Measurements from ENCODE around the gene TLE5.

The TLE5 gene

DNA sequence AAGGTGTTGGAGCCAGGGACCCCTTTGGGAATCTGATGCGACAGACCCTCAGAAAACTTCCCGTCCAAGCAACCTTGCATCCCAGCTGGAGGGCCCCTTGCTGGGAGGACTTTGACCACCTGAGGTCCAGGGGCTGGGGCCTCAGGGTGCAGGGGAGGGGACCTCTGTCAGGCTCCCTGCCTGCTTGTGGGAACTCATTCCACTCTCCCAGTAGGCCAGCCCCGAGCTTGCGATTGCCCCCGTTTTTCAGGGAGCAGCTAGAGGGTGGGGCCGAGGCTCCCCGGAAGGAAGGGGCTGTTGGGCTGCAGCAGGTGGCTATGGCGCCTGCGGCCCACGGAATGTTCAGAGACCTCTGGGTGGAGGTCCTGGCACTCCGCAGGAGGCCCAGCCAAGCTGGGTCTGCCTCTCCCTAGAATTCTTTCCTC is 34.6 kb upstream of the TLE5 start:
- ATAC-seq (ENCODE audit: insufficient read depth, low read depth) = no peak
- peaks cover 54% of the 10 kb centered on the region for H3K4me1 ChIP-seq (ENCODE audit: insufficient read depth, low read length)
- H3K36me3 ChIP-seq (ENCODE audit: insufficient read depth, low read length) = no peaks in the 10 kb centered on the region; the same call in 1 of the 2 replicates
- peaks cover 67% of the 10 kb centered on the region for H4K20me1 ChIP-seq (ENCODE audit: insufficient read depth, low read length)
- no peak overlapping the region for H3K27ac ChIP-seq (ENCODE audit: low read length)
- DNase-seq = no peak
- TF ChIP-seq EZH2 (IDR thresholded peaks at IDR 0.05; ENCODE audit: borderline replicate concordance, low read depth, low read length, severe bottlenecking) = no peak
- TF ChIP-seq, protein P1, sequence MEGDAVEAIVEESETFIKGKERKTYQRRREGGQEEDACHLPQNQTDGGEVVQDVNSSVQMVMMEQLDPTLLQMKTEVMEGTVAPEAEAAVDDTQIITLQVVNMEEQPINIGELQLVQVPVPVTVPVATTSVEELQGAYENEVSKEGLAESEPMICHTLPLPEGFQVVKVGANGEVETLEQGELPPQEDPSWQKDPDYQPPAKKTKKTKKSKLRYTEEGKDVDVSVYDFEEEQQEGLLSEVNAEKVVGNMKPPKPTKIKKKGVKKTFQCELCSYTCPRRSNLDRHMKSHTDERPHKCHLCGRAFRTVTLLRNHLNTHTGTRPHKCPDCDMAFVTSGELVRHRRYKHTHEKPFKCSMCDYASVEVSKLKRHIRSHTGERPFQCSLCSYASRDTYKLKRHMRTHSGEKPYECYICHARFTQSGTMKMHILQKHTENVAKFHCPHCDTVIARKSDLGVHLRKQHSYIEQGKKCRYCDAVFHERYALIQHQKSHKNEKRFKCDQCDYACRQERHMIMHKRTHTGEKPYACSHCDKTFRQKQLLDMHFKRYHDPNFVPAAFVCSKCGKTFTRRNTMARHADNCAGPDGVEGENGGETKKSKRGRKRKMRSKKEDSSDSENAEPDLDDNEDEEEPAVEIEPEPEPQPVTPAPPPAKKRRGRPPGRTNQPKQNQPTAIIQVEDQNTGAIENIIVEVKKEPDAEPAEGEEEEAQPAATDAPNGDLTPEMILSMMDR (IDR thresholded peaks at IDR 0.05; ENCODE audit: borderline replicate concordance, extremely low read depth, low read length, poor library complexity, severe bottlenecking) = no peak
- peaks cover 74% of the 10 kb centered on the region for H3K79me2 ChIP-seq (ENCODE audit: insufficient read depth, low read length)
- no peak overlapping the region for H2AFZ ChIP-seq (ENCODE audit: low read depth, low read length)
- peak overlapping the region; percentile 83 for H3K9ac ChIP-seq (ENCODE audit: low read depth, low read length)
- peak overlapping the region; percentile 97 for H3K4me2 ChIP-seq (ENCODE audit: insufficient read depth, low read length)
- H3K9me3 ChIP-seq (ENCODE audit: insufficient read depth, low read length, severe bottlenecking) = no peaks in the 10 kb centered on the region
- H3K27me3 ChIP-seq (ENCODE audit: insufficient read depth, low read length, poor library complexity) = peaks cover 4% of the 10 kb centered on the region
- H3K4me3 ChIP-seq (ENCODE audit: low read depth in 1 of 2, low read length in 2 of 2) = no peak overlapping the region; a peak in 1 of 4 replicates

DNA sequence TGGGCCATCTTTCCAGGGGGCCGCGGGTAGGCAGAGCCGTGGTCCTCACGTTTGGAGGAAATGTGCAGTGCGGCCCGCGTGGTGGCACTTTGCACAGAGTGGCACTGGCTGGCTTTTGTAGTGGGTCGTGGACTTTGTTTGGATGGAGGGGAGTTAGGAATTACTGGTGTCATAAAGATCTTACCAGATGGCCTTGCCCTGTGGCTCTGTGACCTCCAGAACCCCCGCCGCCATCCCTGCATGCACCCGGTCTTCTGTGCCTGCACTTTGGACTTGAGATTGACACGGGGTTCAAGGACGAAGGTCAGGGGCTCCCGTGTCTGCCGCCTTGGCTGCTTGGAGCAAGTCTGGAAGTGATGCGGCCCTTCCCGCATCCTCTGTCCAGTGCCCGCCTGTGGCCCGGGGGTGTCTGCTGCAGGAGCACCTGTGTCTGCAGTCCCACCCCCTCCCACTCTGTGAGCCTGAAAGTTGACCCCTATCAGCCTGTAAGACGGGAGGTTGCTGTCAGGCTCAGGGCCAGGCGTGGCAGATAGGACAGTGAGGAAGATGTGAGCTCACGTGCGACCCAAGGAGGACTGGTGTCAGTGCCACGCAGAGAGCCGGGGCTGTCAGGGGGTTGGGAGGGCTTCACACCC is 34.1 kb upstream of the TLE5 start:
- DNase-seq = no peak

DNA sequence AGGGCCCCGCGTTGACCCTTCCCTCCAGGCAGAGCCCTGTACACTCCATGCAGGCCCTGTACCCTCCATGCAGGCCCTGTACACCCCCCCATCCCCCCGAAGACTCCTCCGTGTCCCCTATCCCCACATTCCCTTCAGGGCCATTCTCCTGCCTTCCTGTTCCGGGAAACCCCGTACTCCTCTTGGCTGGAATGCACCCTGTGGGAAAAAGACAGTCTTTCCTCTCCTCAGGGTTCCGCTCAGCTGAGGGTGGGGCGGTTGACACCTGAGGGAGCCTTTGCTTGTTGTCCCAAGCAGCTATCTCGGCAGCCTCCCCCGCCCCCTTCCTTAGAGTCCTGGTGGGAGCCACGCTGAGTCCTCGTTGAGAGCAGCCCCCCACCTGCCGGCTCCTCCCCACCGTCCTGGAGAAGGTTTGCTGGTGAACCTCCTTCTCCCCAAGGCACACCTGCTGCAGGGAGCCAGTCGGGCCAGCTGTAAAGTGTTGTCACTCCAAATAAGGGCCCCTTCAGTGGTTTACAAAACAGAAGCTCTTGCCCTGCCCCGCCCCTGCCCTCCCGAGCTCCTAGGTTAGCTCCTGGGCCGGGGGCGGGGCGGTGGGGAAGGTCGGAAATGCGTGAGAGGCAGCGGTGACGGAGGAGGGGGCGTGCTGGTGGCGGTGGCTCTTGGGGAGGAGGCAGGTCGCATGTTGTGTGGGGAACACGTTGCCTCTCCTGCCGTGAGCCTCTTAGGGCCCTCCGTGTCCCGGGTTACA is 33.3 kb upstream of the TLE5 start:
- TF ChIP-seq EZH2 (IDR thresholded peaks at IDR 0.05; ENCODE audit: borderline replicate concordance, low read depth, low read length, severe bottlenecking) = no peak
- TF ChIP-seq, protein P1 (IDR thresholded peaks at IDR 0.05; ENCODE audit: borderline replicate concordance, extremely low read depth, low read length, poor library complexity, severe bottlenecking) = no peak
- H4K20me1 ChIP-seq (ENCODE audit: insufficient read depth, low read length) = peaks cover 57% of the 10 kb centered on the region
- peaks cover 4% of the 10 kb centered on the region for H3K27me3 ChIP-seq (ENCODE audit: insufficient read depth, low read length, poor library complexity)
- H3K9me3 ChIP-seq (ENCODE audit: insufficient read depth, low read length, severe bottlenecking) = no peaks in the 10 kb centered on the region
- H3K27ac ChIP-seq (ENCODE audit: low read length) = peak overlapping the region; percentile 33; the same call in 1 of the 2 replicates
- peak overlapping the region; percentile 88 to 95; a peak in 3 of 4 replicates for H3K4me3 ChIP-seq (ENCODE audit: low read depth in 1 of 2, low read length in 2 of 2)
- peak overlapping the region; percentile 97 for H3K4me2 ChIP-seq (ENCODE audit: insufficient read depth, low read length)
- peak overlapping the region; percentile 83 for H3K9ac ChIP-seq (ENCODE audit: low read depth, low read length)
- peaks cover 61% of the 10 kb centered on the region for H3K79me2 ChIP-seq (ENCODE audit: insufficient read depth, low read length)
- H3K36me3 ChIP-seq (ENCODE audit: insufficient read depth, low read length) = no peaks in the 10 kb centered on the region; the same call in 1 of the 2 replicates
- H3K4me1 ChIP-seq (ENCODE audit: insufficient read depth, low read length) = peaks cover 54% of the 10 kb centered on the region
- H2AFZ ChIP-seq (ENCODE audit: low read depth, low read length) = no peak overlapping the region
- DNase-seq = peak; percentile 36
- no peak for ATAC-seq (ENCODE audit: insufficient read depth, low read depth)

More for the DNA sequence above, 34.1 kb upstream of the TLE5 start:
- peaks cover 64% of the 10 kb centered on the region for H4K20me1 ChIP-seq (ENCODE audit: insufficient read depth, low read length)
- peak overlapping the region; percentile 83 for H3K9ac ChIP-seq (ENCODE audit: low read depth, low read length)
- H3K4me2 ChIP-seq (ENCODE audit: insufficient read depth, low read length) = peak overlapping the region; percentile 97
- no peak for ATAC-seq (ENCODE audit: insufficient read depth, low read depth)
- H3K9me3 ChIP-seq (ENCODE audit: insufficient read depth, low read length, severe bottlenecking) = no peaks in the 10 kb centered on the region
- no peak overlapping the region for H3K27ac ChIP-seq (ENCODE audit: low read length)
- H3K36me3 ChIP-seq (ENCODE audit: insufficient read depth, low read length) = no peaks in the 10 kb centered on the region; the same call in 1 of the 2 replicates
- H2AFZ ChIP-seq (ENCODE audit: low read depth, low read length) = no peak overlapping the region
- peaks cover 69% of the 10 kb centered on the region for H3K79me2 ChIP-seq (ENCODE audit: insufficient read depth, low read length)
- peaks cover 54% of the 10 kb centered on the region for H3K4me1 ChIP-seq (ENCODE audit: insufficient read depth, low read length)
- TF ChIP-seq EZH2 (IDR thresholded peaks at IDR 0.05; ENCODE audit: borderline replicate concordance, low read depth, low read length, severe bottlenecking) = no peak
- TF ChIP-seq, protein P1 (IDR thresholded peaks at IDR 0.05; ENCODE audit: borderline replicate concordance, extremely low read depth, low read length, poor library complexity, severe bottlenecking) = no peak
- peak overlapping the region in 1 of 2 experiments; percentile 88; a peak in 2 of 4 replicates for H3K4me3 ChIP-seq (ENCODE audit: low read depth in 1 of 2, low read length in 2 of 2)
- H3K27me3 ChIP-seq (ENCODE audit: insufficient read depth, low read length, poor library complexity) = peaks cover 4% of the 10 kb centered on the region
